ENCODE results near the gene OR8B3.
"Not testable (repeated sequence)": the region's sequence is repeated elsewhere in the genome, so short reads cannot be mapped to it uniquely, and the experiment has no call there.

OR8B3 gene

DNA sequence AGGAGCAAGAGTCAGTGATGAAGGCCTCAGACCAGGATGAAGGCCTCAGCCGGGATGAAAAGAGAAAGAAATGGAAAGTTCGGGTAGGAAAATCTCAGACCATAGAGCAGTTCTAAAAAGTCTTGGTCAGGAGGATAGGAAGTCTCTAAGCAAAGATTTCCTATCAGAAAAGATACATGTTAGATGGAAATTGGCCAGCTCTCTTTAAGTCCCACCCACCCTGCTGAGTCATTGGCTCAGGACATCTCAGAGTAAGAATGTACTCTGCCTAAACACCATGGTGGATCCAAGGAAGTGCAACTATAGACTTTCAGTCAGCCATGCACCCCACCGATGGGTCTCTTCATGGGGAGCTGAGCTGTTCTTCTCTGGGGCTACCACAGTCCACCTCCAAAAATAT, 4.4 kb downstream of the OR8B3 start:
- TF ChIP-seq, protein P1, sequence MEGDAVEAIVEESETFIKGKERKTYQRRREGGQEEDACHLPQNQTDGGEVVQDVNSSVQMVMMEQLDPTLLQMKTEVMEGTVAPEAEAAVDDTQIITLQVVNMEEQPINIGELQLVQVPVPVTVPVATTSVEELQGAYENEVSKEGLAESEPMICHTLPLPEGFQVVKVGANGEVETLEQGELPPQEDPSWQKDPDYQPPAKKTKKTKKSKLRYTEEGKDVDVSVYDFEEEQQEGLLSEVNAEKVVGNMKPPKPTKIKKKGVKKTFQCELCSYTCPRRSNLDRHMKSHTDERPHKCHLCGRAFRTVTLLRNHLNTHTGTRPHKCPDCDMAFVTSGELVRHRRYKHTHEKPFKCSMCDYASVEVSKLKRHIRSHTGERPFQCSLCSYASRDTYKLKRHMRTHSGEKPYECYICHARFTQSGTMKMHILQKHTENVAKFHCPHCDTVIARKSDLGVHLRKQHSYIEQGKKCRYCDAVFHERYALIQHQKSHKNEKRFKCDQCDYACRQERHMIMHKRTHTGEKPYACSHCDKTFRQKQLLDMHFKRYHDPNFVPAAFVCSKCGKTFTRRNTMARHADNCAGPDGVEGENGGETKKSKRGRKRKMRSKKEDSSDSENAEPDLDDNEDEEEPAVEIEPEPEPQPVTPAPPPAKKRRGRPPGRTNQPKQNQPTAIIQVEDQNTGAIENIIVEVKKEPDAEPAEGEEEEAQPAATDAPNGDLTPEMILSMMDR (IDR thresholded peaks at IDR 0.05) = no peak
- no peak overlapping the region for H3K27ac ChIP-seq
- no peaks in the 10 kb centered on the region for H3K9me3 ChIP-seq
- no peaks in the 10 kb centered on the region for H3K36me3 ChIP-seq
- H3K27me3 ChIP-seq = no peaks in the 10 kb centered on the region
- no peaks in the 10 kb centered on the region for H3K4me1 ChIP-seq (ENCODE audit: control insufficient read depth in 1 of 2, insufficient read depth in 1 of 2, low read depth in 1 of 2, low read length in 1 of 2)
- H3K4me3 ChIP-seq (ENCODE audit: low read depth in 1 of 2, low read length in 1 of 2) = no peak overlapping the region

DNA sequence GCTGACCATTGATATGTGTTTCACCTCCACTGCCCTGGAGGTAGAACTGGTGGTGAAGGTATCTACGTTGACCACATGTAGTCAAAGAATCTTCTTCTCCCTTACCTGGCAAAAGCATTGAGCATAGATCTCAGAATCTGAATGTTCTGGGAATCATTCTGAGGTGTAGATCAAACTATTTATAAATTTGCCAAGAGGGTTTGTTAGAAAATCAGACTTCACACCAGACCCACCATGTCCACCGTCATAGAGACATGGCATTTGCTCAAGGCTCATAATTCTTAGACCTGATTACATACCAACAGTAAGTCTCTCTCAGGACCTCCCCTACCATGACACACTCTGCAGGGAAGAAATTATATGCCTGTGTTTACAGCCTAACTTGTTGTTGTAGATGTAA, 14.4 kb downstream of the OR8B3 start, which contains the start of gene OR8B2:
TSS of gene OR8B2 (minus strand) at position 101 of the 400 bp plus-strand sequence. CDS start 1,156 bp downstream, outside the sequence.
- TF ChIP-seq, protein P1 (IDR thresholded peaks at IDR 0.05) = no peak

DNA sequence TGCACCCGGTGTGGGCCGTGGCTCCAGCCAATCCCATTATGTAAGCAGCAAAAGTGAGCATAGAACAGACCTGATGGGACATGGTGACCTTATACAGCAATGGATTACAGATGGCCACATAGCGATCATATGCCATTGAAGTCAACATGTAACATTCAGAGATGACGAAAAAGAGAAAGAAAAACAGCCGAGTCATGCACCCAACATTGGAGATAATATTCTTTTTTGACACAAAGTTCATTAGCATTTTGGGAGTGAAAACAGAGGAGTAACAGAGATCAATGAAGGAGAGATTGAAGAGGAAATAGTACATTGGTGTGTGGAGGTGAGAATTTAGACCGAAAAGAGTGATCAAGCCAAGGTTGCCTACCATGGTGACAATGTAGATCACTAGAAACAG, 16.0 kb downstream of the OR8B3 start:
- not testable (repeated sequence) for H3K27me3 ChIP-seq; H3K4me1 ChIP-seq (ENCODE audit: control insufficient read depth in 1 of 2, insufficient read depth in 1 of 2, low read depth in 1 of 2, low read length in 1 of 2); H3K9me3 ChIP-seq; H3K36me3 ChIP-seq; H3K27ac ChIP-seq; H3K4me3 ChIP-seq (ENCODE audit: low read depth in 1 of 2, low read length in 1 of 2)

More for the DNA sequence above, 14.4 kb downstream of the OR8B3 start, which contains the start of gene OR8B2:
- H3K9me3 ChIP-seq = no peaks in the 10 kb centered on the region
- H3K27me3 ChIP-seq = no peaks in the 10 kb centered on the region
- H3K4me3 ChIP-seq (ENCODE audit: low read depth in 1 of 2, low read length in 1 of 2) = no peak within 1 kb of the TSS
- H3K27ac ChIP-seq = no peak within 1 kb of the TSS
- no peaks in the 10 kb centered on the region for H3K36me3 ChIP-seq
- no peaks in the 10 kb centered on the region for H3K4me1 ChIP-seq (ENCODE audit: control insufficient read depth in 1 of 2, insufficient read depth in 1 of 2, low read depth in 1 of 2, low read length in 1 of 2)

- no peaks in the 10 kb centered on the region for H3K36me3 ChIP-seq
- no peak overlapping the region for H3K27ac ChIP-seq
- no peaks in the 10 kb centered on the region for H3K4me1 ChIP-seq (ENCODE audit: control insufficient read depth in 1 of 2, insufficient read depth in 1 of 2, low read depth in 1 of 2, low read length in 1 of 2)
- no peak overlapping the region for H3K4me3 ChIP-seq (ENCODE audit: low read depth in 1 of 2, low read length in 1 of 2)
- H3K27me3 ChIP-seq = no peaks in the 10 kb centered on the region
- H3K9me3 ChIP-seq = no peaks in the 10 kb centered on the region
- TF ChIP-seq, protein P1 (IDR thresholded peaks at IDR 0.05) = no peak
These were observed 18.2 kb downstream of the OR8B3 start for GRCh38 chr11:124380585-124380984.

- no peaks in the 10 kb centered on the region for H3K27me3 ChIP-seq
- H3K4me3 ChIP-seq (ENCODE audit: low read depth in 1 of 2, low read length in 1 of 2) = no peak overlapping the region
- TF ChIP-seq, protein P1 (IDR thresholded peaks at IDR 0.05) = no peak
- no peaks in the 10 kb centered on the region for H3K9me3 ChIP-seq
- H3K36me3 ChIP-seq = no peaks in the 10 kb centered on the region
- no peak overlapping the region for H3K27ac ChIP-seq
- H3K4me1 ChIP-seq (ENCODE audit: control insufficient read depth in 1 of 2, insufficient read depth in 1 of 2, low read depth in 1 of 2, low read length in 1 of 2) = no peaks in the 10 kb centered on the region
These were observed 22.5 kb downstream of the OR8B3 start for GRCh38 chr11:124376280-124376679.

GRCh38 chr11:124359566-124359965, 39.3 kb downstream of the OR8B3 start:
- Histone ChIP-seq H3K9me3 (no peaks in the 10 kb centered on the region), H3K36me3 (no peaks in the 10 kb centered on the region), H3K4me1 (ENCODE audit: control insufficient read depth in 1 of 2, insufficient read depth in 1 of 2, low read depth in 1 of 2, low read length in 1 of 2) (no peaks in the 10 kb centered on the region), H3K4me3 (ENCODE audit: low read depth in 1 of 2, low read length in 1 of 2) (no peak overlapping the region), H3K27ac (no peak overlapping the region), H3K27me3 (no peaks in the 10 kb centered on the region)
- TF ChIP-seq, protein P1 (IDR thresholded peaks at IDR 0.05) = no peak

Measured in neutrophil (primary cell).